Stomach (tissue), 9 donors: ENCODE measurements around the gene KRTAP4-3. TPM values are rescaled to one million over a fixed set of nuclear protein-coding genes. Genes with fewer than 3 reads are reported as not detected.

Experiments
- DNase-seq, 2 donors: peaks; one replicate each; pipeline versions ENCODE4 v3.0.0 to v3.0.0-alpha.2; 2013 to 2019
- H3K27ac ChIP-seq, 5 donors: fragments of 200-600 bp in 4 of 5; sonication (generic) in 4 of 5; one replicate each; pipeline ENCODE4 v1.5.1; 2013 to 2019; ENCODE audit warnings: mild to moderate bottlenecking in 1 of 5, moderate library complexity in 1 of 5
- H3K27me3 ChIP-seq, 3 donors: fragments of 200-600 bp; sonication (generic); one replicate each; pipeline ENCODE4 v1.5.1; 2017 to 2019; ENCODE audit warnings: mixed run types in 1 of 3
- H3K36me3 ChIP-seq, 4 donors: fragments of 200-600 bp; sonication (generic); 1 replicate in 3 of 4; 2 replicates in 1 of 4; pipeline ENCODE4 v1.5.1; 2016 to 2019
- H3K4me1 ChIP-seq, 4 donors: fragments of 200-600 bp; sonication (generic); one replicate each; pipeline ENCODE4 v1.5.1; 2016 to 2019
- H3K4me3 ChIP-seq, 4 donors: fragments of 200-600 bp; sonication (generic) in 3 of 4; one replicate each; pipeline ENCODE4 v1.5.1; 2016 to 2019; ENCODE audit warnings: mild to moderate bottlenecking in 1 of 4
- H3K9me3 ChIP-seq, 4 donors: fragments of 200-600 bp; sonication (generic); one replicate each; pipeline ENCODE4 v1.5.1; 2016 to 2019
- CTCF ChIP-seq, 7 experiments: fragments of 450-650 bp in 4 of 7; fragments of 200-600 bp in 3 of 7; sonication (generic) in 3 of 7; IDR thresholded peaks; one replicate each; pipeline ENCODE4 v1.5.1; 2016 to 2019; ENCODE audit warnings: antibody characterized with exemption in 7 of 7, control low read depth in 2 of 7, mild to moderate bottlenecking in 1 of 7
- EP300 ChIP-seq: sonication (generic); formaldehyde crosslinking; IDR thresholded peaks from one replicate; pipeline ENCODE4 v1.6.1; 2017; ENCODE audit warnings: antibody characterized with exemption
- POLR2A ChIP-seq, 4 donors: fragments of 450-650 bp; IDR thresholded peaks; one replicate each; pipeline ENCODE4 v1.6.1; 2016; ENCODE audit warnings: antibody characterized with exemption in 4 of 4, control low read depth in 2 of 4, mild to moderate bottlenecking in 1 of 4, moderate library complexity in 1 of 4
- POLR2AphosphoS5 ChIP-seq, 3 donors: sonication (generic); formaldehyde crosslinking; IDR thresholded peaks; one replicate each; pipeline ENCODE4 v1.6.1; 2016; ENCODE audit warnings: antibody characterized with exemption in 3 of 3
- WGBS, 5 donors: extraction: QIAGEN DNeasy Blood & Tissue Kit in 3 of 5; methylation state at CpG; one replicate each; pipeline versions ENCODE4 v1.1.5 to v1.1.7; 2013 to 2018; 5-methylcytosine and 5-hydroxymethylcytosine counted together
- intact Hi-C: fragments of 100-400 bp; cut with DNase I; formaldehyde crosslinking; loops from one replicate; pipeline ENCODE4 v1.15.1; 2023; ENCODE audit warnings: low total_unique reads
- polyA plus RNA-seq, 3 donors: library from polyadenylated mRNA; stranded (reverse); fragments of 200-250 nt; gene quantifications; one replicate each; pipeline ENCODE4 v1.2.3, GENCODE V29; 2013
- total RNA-seq, 5 donors: library from RNA; depleted of rRNA; stranded (reverse); fragments of >200 nt; gene quantifications; one replicate each; pipeline versions ENCODE4 v1.1.0 to v1.2.3, GENCODE V29; 2014 to 2016
- donor health status: healthy with polysubstance abuse.
- donor health status: Bipolar disorder and iron deficiency.
- donor health status: healthy.

KRTAP4-3 gene
- total and polyA plus RNA-seq, 8 donors: not detected

- no peaks in the 10 kb centered on the region for H3K4me1 ChIP-seq
- no peak overlapping the region for H3K27ac ChIP-seq
- WGBS, 5 donors: 59 to 76% (median 65%) methylated on average over 2 of the region's 2 CpGs
- peaks cover 0 to 5% (median 0%) of the 10 kb centered on the region in 4 donors for H3K9me3 ChIP-seq
- intact Hi-C loops: no loop called here
- DNase-seq: no peak
- TF ChIP-seq POLR2A (IDR thresholded peaks at IDR 0.05) (no peak), EP300 (no peak), CTCF (IDR thresholded peaks at IDR 0.05) (no peak), POLR2AphosphoS5 (IDR thresholded peaks at IDR 0.05) (no peak)
- no peak overlapping the region for H3K4me3 ChIP-seq
- H3K27me3 ChIP-seq: no peaks in the 10 kb centered on the region
- no peaks in the 10 kb centered on the region for H3K36me3 ChIP-seq
Measured at GRCh38 chr17:41133880-41134735, 33.9 kb downstream of the KRTAP4-3 start.

GRCh38 chr17:41131979-41132378 lies 36.0 kb downstream of the KRTAP4-3 start:
- no peak overlapping the region for H3K27ac ChIP-seq
- no peak for TF ChIP-seq CTCF (IDR thresholded peaks at IDR 0.05)
- TF ChIP-seq POLR2A (IDR thresholded peaks at IDR 0.05): no peak
- no peak for TF ChIP-seq POLR2AphosphoS5 (IDR thresholded peaks at IDR 0.05)
- no peak for TF ChIP-seq EP300
- no peak for DNase-seq

GRCh38 chr17:41127371-41127770 lies 40.6 kb downstream of the KRTAP4-3 start:
- TF ChIP-seq CTCF (IDR thresholded peaks at IDR 0.05) (no peak), EP300 (no peak), POLR2A (IDR thresholded peaks at IDR 0.05) (no peak), POLR2AphosphoS5 (IDR thresholded peaks at IDR 0.05) (no peak)
- intact Hi-C loops: no loop called here
- 28 to 56% (median 41%) methylated on average over 1 of the region's 1 CpG for WGBS, 5 donors
- no peaks in the 10 kb centered on the region for H3K36me3 ChIP-seq
- H3K4me3 ChIP-seq: no peak overlapping the region
- H3K27ac ChIP-seq: no peak overlapping the region
- H3K27me3 ChIP-seq: peaks cover 0 to 8% (median 6%) of the 10 kb centered on the region in 3 donors
- no peaks in the 10 kb centered on the region for H3K9me3 ChIP-seq
- DNase-seq: no peak
- no peaks in the 10 kb centered on the region for H3K4me1 ChIP-seq

More at GRCh38 chr17:41131979-41132378, 36.0 kb downstream of the KRTAP4-3 start:
- Histone ChIP-seq H3K27me3 (no peaks in the 10 kb centered on the region), H3K4me3 (no peak overlapping the region), H3K36me3 (no peaks in the 10 kb centered on the region), H3K4me1 (no peaks in the 10 kb centered on the region), H3K9me3 (no peaks in the 10 kb centered on the region)
- intact Hi-C loops: no loop called here
- 79 to 87% (median 81%) methylated on average over 3 of the region's 3 CpGs for WGBS, 5 donors

GRCh38 chr17:41126412-41126811 lies 41.6 kb downstream of the KRTAP4-3 start:
- TF ChIP-seq POLR2A (IDR thresholded peaks at IDR 0.05) (no peak), POLR2AphosphoS5 (IDR thresholded peaks at IDR 0.05) (no peak), CTCF (IDR thresholded peaks at IDR 0.05) (no peak), EP300 (no peak)
- peaks cover 0 to 8% (median 6%) of the 10 kb centered on the region in 3 donors for H3K27me3 ChIP-seq
- DNase-seq: no peak

More at GRCh38 chr17:41126412-41126811, 41.6 kb downstream of the KRTAP4-3 start:
- intact Hi-C loops: no loop called here
- no peaks in the 10 kb centered on the region for H3K9me3 ChIP-seq
- no peaks in the 10 kb centered on the region for H3K36me3 ChIP-seq
- 78 to 86% (median 86%) methylated on average over 3 of the region's 3 CpGs for WGBS, 5 donors
- H3K4me3 ChIP-seq: no peak overlapping the region
- H3K4me1 ChIP-seq: no peaks in the 10 kb centered on the region
- H3K27ac ChIP-seq: no peak overlapping the region
